ENCODE measurements around the gene NEK11. TPM values are rescaled to one million over a fixed set of nuclear protein-coding genes. Genes with fewer than 3 reads are reported as not detected.

NEK11 gene
- total RNA-seq, 1 donor, result 14.5 TPM

GRCh38 chr3:131217296-131217741 is 190.6 kb downstream of the NEK11 start:
- Histone ChIP-seq H3K4me3 (ENCODE audit: insufficient read depth, low read length) (no peak overlapping the region), H4K20me1 (ENCODE audit: insufficient read depth, low read length) (no peaks in the 10 kb centered on the region), H2AFZ (ENCODE audit: low read length) (peak overlapping the region; percentile 30), H3K36me3 (ENCODE audit: insufficient read depth, low read length) (no peaks in the 10 kb centered on the region), H3K79me2 (ENCODE audit: insufficient read depth, low read length) (no peaks in the 10 kb centered on the region), H3K9me3 (ENCODE audit: low read depth, low read length) (no peaks in the 10 kb centered on the region), H3K4me2 (ENCODE audit: insufficient read depth, low read length) (peak overlapping the region; percentile 54), H3K27me3 (ENCODE audit: insufficient read depth, low read length) (no peaks in the 10 kb centered on the region), H3K27ac (ENCODE audit: low read depth, low read length) (peak overlapping the region; percentile 27), H3K4me1 (ENCODE audit: insufficient read depth, low read length) (peaks cover 29% of the 10 kb centered on the region)
- TF ChIP-seq, protein P1, sequence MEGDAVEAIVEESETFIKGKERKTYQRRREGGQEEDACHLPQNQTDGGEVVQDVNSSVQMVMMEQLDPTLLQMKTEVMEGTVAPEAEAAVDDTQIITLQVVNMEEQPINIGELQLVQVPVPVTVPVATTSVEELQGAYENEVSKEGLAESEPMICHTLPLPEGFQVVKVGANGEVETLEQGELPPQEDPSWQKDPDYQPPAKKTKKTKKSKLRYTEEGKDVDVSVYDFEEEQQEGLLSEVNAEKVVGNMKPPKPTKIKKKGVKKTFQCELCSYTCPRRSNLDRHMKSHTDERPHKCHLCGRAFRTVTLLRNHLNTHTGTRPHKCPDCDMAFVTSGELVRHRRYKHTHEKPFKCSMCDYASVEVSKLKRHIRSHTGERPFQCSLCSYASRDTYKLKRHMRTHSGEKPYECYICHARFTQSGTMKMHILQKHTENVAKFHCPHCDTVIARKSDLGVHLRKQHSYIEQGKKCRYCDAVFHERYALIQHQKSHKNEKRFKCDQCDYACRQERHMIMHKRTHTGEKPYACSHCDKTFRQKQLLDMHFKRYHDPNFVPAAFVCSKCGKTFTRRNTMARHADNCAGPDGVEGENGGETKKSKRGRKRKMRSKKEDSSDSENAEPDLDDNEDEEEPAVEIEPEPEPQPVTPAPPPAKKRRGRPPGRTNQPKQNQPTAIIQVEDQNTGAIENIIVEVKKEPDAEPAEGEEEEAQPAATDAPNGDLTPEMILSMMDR (IDR thresholded peaks at IDR 0.05; ENCODE audit: extremely low read depth, low read depth, low read length), result no peak
- no peak for DNase-seq (ENCODE audit: insufficient read length, low spot score, missing footprints)

GRCh38 chr3:131218196-131218595 is 191.5 kb downstream of the NEK11 start:
- no peaks in the 10 kb centered on the region for H3K27me3 ChIP-seq (ENCODE audit: insufficient read depth, low read length)
- H3K36me3 ChIP-seq (ENCODE audit: insufficient read depth, low read length), result no peaks in the 10 kb centered on the region
- no peaks in the 10 kb centered on the region for H4K20me1 ChIP-seq (ENCODE audit: insufficient read depth, low read length)
- no peak overlapping the region for H3K4me3 ChIP-seq (ENCODE audit: insufficient read depth, low read length)
- no peak overlapping the region for H3K4me2 ChIP-seq (ENCODE audit: insufficient read depth, low read length)
- peaks cover 29% of the 10 kb centered on the region for H3K4me1 ChIP-seq (ENCODE audit: insufficient read depth, low read length)
- H3K9me3 ChIP-seq (ENCODE audit: low read depth, low read length), result no peaks in the 10 kb centered on the region
- no peak overlapping the region for H2AFZ ChIP-seq (ENCODE audit: low read length)
- TF ChIP-seq, protein P1 (IDR thresholded peaks at IDR 0.05; ENCODE audit: extremely low read depth, low read depth, low read length), result no peak
- peak; percentile 3 for DNase-seq (ENCODE audit: insufficient read length, low spot score, missing footprints)
- no peak overlapping the region for H3K27ac ChIP-seq (ENCODE audit: low read depth, low read length)
- H3K79me2 ChIP-seq (ENCODE audit: insufficient read depth, low read length), result no peaks in the 10 kb centered on the region

DNA sequence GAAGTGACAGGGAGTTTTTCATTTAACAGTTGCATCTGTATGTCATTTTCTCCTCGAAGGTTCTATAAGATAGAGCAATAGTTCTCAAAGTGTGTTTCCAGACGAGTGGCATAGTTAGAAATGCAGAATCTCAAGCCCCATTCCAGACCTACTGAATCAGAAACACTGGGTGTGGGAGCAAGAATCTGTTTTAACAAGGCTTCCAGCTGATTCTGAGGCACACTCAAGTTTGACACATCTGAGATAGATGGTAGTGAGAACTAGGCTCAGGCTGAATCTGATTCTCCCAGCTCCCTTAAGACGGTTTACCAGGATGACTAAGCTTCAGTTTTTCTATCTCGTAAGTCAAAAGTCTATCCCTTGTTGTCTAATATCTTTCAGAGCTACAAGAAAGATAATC is 195.1 kb downstream of the NEK11 start:
- H3K27ac ChIP-seq (ENCODE audit: low read depth, low read length), result no peak overlapping the region
- H4K20me1 ChIP-seq (ENCODE audit: insufficient read depth, low read length), result no peaks in the 10 kb centered on the region
- no peaks in the 10 kb centered on the region for H3K9me3 ChIP-seq (ENCODE audit: low read depth, low read length)
- peaks cover 26% of the 10 kb centered on the region for H3K4me1 ChIP-seq (ENCODE audit: insufficient read depth, low read length)
- peak overlapping the region; percentile 11 for H3K4me2 ChIP-seq (ENCODE audit: insufficient read depth, low read length)
- H3K27me3 ChIP-seq (ENCODE audit: insufficient read depth, low read length), result no peaks in the 10 kb centered on the region
- H2AFZ ChIP-seq (ENCODE audit: low read length), result no peak overlapping the region
- TF ChIP-seq, protein P1 (IDR thresholded peaks at IDR 0.05; ENCODE audit: extremely low read depth, low read depth, low read length), result no peak
- DNase-seq (ENCODE audit: insufficient read length, low spot score, missing footprints), result no peak
- no peak overlapping the region for H3K4me3 ChIP-seq (ENCODE audit: insufficient read depth, low read length)
- H3K79me2 ChIP-seq (ENCODE audit: insufficient read depth, low read length), result no peaks in the 10 kb centered on the region
- H3K36me3 ChIP-seq (ENCODE audit: insufficient read depth, low read length), result no peaks in the 10 kb centered on the region

GRCh38 chr3:131222599-131222998 is 195.9 kb downstream of the NEK11 start:
- H3K36me3 ChIP-seq (ENCODE audit: insufficient read depth, low read length), result no peaks in the 10 kb centered on the region
- H4K20me1 ChIP-seq (ENCODE audit: insufficient read depth, low read length), result no peaks in the 10 kb centered on the region
- no peak for DNase-seq (ENCODE audit: insufficient read length, low spot score, missing footprints)
- no peaks in the 10 kb centered on the region for H3K9me3 ChIP-seq (ENCODE audit: low read depth, low read length)
- no peak overlapping the region for H3K27ac ChIP-seq (ENCODE audit: low read depth, low read length)
- TF ChIP-seq, protein P1 (IDR thresholded peaks at IDR 0.05; ENCODE audit: extremely low read depth, low read depth, low read length), result no peak
- H3K79me2 ChIP-seq (ENCODE audit: insufficient read depth, low read length), result no peaks in the 10 kb centered on the region
- no peak overlapping the region for H3K4me3 ChIP-seq (ENCODE audit: insufficient read depth, low read length)
- H3K27me3 ChIP-seq (ENCODE audit: insufficient read depth, low read length), result no peaks in the 10 kb centered on the region
- no peak overlapping the region for H3K4me2 ChIP-seq (ENCODE audit: insufficient read depth, low read length)
- peaks cover 18% of the 10 kb centered on the region for H3K4me1 ChIP-seq (ENCODE audit: insufficient read depth, low read length)
- no peak overlapping the region for H2AFZ ChIP-seq (ENCODE audit: low read length)

All from osteoblast (primary cell).